OCI-LY7 (cell line): ENCODE data around the gene ZNF737.

Experiments used
- CTCF ChIP-seq: fragments of 200-600 bp; sonication (generic); conservative IDR thresholded peaks from 2 replicates; pipeline ENCODE4 v1.5.1; 2014; ENCODE audit warnings: mild to moderate bottlenecking, antibody characterized with exemption, low read length, moderate library complexity, mixed read lengths
- EZH2phosphoT487 ChIP-seq: fragments of 200-600 bp; sonication (generic); IDR thresholded peaks from 2 replicates; pipeline ENCODE4 v1.6.1; 2018; ENCODE audit warnings: low read depth, borderline replicate concordance, mild to moderate bottlenecking, mixed run types, antibody characterized with exemption, low read length, moderate library complexity, mixed read lengths

GRCh38 chr19:20611866-20612265 lies 46.3 kb upstream of the ZNF737 start:
- TF ChIP-seq CTCF (no peak), EZH2phosphoT487 (no peak)
